NB4 (cell line): ENCODE measurements around the gene MERTK.

Experiments
- DNase-seq: peaks from one replicate; pipeline ENCODE4 v3.0.0; 2010; ENCODE audit warnings: low read depth
- H3K4me3 ChIP-seq: one replicate; pipeline ENCODE4 v1.5.1; 2011; ENCODE audit warnings: mild to moderate bottlenecking, low read depth, low read length, moderate library complexity
- CTCF ChIP-seq: IDR thresholded peaks from one replicate; pipeline ENCODE4 v1.5.1; 2012; ENCODE audit warnings: low read depth, low read length
- MAX ChIP-seq: IDR thresholded peaks from 2 replicates; pipeline ENCODE4 v1.6.1; 2011; ENCODE audit warnings: low read depth, low read length
- MYC ChIP-seq: IDR thresholded peaks from 2 replicates; pipeline ENCODE4 v1.6.1; 2011; ENCODE audit warnings: low read depth, low read length
- POLR2A ChIP-seq: IDR thresholded peaks from 2 replicates; pipeline ENCODE4 v1.6.1; 2011; ENCODE audit warnings: mild to moderate bottlenecking; ENCODE audit not compliant: insufficient read length; ENCODE audit errors: extremely low read depth

The MERTK gene

GRCh38 chr2:112048236-112048592, 149.8 kb downstream of the MERTK start:
- DNase-seq = no peak

DNA sequence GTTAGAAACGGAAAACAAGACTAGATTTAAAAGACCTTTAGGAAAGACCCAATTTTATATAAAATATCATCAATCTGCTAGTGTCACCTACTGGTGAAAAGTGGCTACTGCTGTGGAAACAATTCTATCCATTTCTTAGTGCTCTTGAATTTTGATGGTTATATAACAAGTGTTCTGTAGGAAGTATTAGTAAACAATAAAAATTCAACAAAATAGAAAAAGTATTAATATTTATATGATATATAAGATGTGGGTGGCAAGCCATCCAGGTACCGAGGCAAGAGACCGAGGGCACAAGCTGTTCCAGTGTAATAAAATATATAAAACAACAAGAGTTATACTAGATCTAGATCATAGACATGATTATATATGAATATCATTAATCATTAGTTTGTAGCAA, 150.5 kb downstream of the MERTK start:
- TF ChIP-seq POLR2A = no peak
- TF ChIP-seq MAX = no peak
- TF ChIP-seq MYC = no peak
- peak; percentile 80 for TF ChIP-seq CTCF
- no peak overlapping the region for H3K4me3 ChIP-seq
- peak; percentile 78 for DNase-seq

More at GRCh38 chr2:112048236-112048592, 149.8 kb downstream of the MERTK start:
- no peak overlapping the region for H3K4me3 ChIP-seq
- TF ChIP-seq CTCF = no peak
- no peak for TF ChIP-seq MAX
- TF ChIP-seq MYC = no peak
- no peak for TF ChIP-seq POLR2A

GRCh38 chr2:112050316-112050715, 151.9 kb downstream of the MERTK start:
- H3K4me3 ChIP-seq = no peak overlapping the region
- no peak for DNase-seq
- TF ChIP-seq MYC (no peak), MAX (no peak), POLR2A (no peak), CTCF (no peak)

- H3K4me3 ChIP-seq = peak overlapping the region; percentile 68
- TF ChIP-seq MAX (no peak), MYC (peak; percentile 43; the same call in 1 of the 2 replicates), POLR2A (peak; percentile 42)
- peak; percentile 98 for DNase-seq
Measured at GRCh38 chr2:112053917-112054846, 155.8 kb downstream of the MERTK start.

DNA sequence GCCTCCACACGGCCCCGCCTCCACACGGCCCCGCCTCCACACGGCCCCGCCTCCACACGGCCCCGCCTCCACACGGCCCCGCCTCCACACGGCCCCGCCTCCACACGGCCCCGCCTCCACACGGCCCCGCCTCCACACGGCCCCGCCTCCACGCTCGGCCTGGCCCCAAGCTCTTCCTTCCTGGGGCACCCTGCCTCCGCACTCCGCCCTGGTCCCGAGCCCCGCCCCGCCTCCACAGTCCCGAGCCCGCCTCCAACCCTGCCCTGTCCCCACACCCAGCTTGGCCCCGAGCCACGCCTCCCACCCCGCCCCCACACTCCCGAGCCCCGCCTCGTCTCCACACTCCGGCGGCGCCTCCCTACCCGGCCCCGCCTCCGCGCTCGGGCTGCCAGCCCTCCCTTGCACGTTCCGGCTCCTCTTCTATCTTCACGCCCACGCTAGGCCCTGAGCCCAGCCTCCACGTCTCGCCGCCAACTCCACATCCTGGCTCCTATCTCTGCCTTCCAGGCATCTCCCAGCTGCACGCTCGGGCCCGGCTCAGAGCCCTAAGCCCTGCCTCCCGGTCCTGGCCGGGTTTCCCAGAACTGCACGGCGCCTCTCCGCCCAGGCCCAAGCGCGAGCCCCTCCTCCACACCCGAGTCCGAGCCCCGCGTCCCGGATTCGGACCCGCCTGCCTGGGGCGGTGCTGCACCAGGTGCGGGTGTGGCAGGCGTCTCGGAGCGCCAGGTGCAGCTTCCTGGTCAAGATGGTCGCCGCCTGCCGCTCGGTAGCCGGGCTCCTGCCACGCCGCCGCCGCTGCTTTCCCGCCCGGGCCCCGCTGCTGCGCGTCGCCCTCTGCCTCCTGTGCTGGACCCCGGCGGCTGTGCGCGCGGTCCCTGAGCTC, 156.7 kb downstream of the MERTK start, which contains the start of gene TMEM87B:
Gene TMEM87B (plus strand): TSS at position 423 of the 883 bp plus-strand sequence. CDS start 323 bp downstream, at position 746.
- peak; percentile 32 for TF ChIP-seq MAX
- TF ChIP-seq MYC = no peak
- TF ChIP-seq CTCF = no peak
- TF ChIP-seq POLR2A = peak; percentile 64
- peak within 1 kb of the TSS; percentile 77 for H3K4me3 ChIP-seq
- peak; percentile 98 for DNase-seq
